Activated T-cell treated with anti-CD3 and anti-CD28 coated beads, Interleukin-2, amount 50 U/mL, for 48 hours (primary cell): ENCODE results near the gene CEACAM16.
"Not testable (repeated sequence)": the region's sequence is repeated elsewhere in the genome, so short reads cannot be mapped to it uniquely, and the experiment has no call there.

ENCODE experiments used
- DNase-seq, 2 experiments: peaks; one replicate each; pipeline ENCODE4 v3.0.0-alpha.2; 2020

CEACAM16 gene, protein sequence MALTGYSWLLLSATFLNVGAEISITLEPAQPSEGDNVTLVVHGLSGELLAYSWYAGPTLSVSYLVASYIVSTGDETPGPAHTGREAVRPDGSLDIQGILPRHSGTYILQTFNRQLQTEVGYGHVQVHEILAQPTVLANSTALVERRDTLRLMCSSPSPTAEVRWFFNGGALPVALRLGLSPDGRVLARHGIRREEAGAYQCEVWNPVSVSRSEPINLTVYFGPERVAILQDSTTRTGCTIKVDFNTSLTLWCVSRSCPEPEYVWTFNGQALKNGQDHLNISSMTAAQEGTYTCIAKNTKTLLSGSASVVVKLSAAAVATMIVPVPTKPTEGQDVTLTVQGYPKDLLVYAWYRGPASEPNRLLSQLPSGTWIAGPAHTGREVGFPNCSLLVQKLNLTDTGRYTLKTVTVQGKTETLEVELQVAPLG

DNA sequence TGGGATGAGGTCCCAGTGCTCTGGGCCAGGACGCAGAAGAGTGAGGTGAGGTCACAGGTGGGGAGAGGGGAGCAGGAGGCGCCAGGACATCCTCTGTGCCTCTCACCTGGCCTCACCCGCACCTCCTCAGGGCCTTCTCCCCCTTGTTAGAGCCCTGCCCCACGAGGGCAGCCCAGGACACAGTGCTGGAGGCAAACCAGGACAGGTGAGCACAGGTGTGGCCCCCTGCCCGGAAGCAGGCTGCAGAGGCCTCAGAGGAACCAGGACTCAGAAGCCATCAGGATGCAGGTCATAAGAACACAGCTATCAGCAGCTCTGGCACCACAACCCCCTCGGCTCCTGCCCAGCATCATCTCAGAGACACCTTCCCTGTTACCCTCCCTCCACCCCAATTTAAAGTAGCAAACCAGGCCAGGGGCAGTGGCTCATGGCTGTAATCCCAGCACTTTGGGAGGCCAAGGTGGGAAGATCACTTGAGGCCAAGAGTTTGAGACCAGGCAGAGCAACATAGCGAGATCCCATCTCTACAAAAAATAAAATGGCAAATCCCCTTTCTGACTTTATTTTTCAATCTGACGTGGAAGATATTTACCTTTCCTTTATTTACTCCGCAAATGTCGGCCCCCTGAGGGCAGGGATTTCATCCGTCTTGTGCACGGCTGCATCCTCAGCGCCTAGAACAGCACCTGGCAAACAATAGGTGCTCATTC is at the start of gene CEACAM16:
Gene CEACAM16, plus strand, starts transcription at position 660 of the 710 bp plus-strand sequence. CDS start 2,306 bp downstream, outside the sequence.
- DNase-seq: no peak

DNA sequence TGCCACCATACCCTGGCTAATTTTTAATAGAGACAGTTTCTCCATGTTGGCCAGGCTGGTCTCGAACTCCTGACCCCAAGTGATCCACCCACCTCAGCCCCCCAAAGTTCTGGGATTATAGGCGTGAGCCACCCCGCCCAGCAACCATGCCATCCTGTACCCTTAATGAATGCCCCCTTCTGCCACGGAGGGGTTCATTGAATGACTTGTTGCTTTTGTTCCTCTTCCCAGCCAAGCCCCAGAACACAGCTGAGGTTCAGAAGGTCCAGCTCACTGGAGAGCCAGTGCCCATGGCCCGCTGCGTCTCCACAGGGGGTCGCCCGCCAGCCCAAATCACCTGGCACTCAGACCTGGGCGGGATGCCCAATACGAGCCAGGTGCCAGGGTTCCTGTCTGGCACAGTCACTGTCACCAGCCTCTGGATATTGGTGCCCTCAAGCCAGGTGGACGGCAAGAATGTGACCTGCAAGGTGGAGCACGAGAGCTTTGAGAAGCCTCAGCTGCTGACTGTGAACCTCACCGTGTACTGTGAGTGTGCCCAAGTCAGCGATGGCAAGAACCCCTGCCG is 49.3 kb upstream of the CEACAM16 start:
- no peak for DNase-seq

DNA sequence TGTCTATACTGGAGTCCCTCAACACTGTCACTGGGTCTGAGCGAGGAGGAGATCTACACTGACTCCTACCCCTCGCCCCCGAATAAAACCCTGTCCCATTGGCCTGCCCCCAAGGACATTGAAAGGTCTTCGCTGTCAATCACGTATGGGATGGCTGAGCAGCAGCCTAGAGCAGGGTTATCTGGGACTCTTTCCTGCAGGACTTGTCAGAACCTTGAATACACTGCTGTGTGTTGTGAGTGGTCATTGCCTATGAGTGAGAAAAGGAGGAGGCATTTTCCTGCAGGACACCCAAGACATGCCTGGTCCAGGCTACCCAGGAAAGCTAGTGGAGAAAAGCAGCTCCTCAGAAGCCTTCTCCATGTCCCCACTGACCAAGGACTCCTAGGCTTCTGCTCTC is 45.6 kb upstream of the CEACAM16 start:
- DNase-seq: no peak

DNA sequence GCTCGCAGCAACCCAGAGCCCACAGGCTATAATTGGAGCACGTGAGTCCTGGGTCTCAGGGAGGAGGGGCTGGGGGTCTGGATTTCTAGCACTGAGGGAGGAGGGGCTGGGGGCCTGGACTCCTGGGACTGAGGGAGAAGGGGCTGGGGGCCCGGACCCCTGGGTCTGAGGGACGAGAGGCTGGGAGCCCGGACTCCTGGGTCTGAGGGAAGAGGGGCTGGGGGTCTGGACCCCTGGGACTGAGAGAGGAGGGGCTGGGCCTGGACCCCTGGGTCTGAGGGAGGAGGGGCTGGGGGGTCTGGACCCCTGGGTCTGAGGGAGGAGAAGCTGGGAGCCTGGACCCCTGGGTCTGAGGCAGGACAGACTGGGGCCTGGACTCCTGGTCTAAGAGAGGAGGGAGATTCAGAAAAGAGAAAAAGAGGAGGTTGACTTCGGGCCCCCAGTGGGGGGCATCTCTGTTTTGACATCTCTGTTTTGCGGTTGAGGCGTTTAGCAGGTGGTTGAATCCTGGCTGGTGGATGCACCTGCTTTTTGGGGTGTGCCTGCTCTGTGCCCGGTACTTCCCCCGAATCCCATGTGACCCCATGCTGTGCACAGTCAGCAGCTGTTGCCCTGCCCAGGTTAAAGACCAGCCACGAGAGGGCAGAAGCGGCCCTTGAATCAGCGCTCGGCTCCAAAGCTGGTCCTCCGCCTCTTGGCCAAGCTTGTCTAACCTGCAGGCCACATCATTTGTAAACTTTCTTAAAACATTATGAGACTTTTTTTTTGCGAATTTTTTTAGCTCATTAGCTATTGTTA is 44.8 kb upstream of the CEACAM16 start:
- peak; percentile 75 to 81 for DNase-seq

GRCh38 chr19:44657211-44657921 is 41.6 kb upstream of the CEACAM16 start:
- peak; percentile 83 for DNase-seq

- DNase-seq: no peak
Observed at GRCh38 chr19:44658069-44658733, 40.8 kb upstream of the CEACAM16 start.

- DNase-seq: no peak
Observed at GRCh38 chr19:44660081-44660480, 38.9 kb upstream of the CEACAM16 start.

GRCh38 chr19:44661205-44661604 is 37.7 kb upstream of the CEACAM16 start:
- no peak for DNase-seq

DNA sequence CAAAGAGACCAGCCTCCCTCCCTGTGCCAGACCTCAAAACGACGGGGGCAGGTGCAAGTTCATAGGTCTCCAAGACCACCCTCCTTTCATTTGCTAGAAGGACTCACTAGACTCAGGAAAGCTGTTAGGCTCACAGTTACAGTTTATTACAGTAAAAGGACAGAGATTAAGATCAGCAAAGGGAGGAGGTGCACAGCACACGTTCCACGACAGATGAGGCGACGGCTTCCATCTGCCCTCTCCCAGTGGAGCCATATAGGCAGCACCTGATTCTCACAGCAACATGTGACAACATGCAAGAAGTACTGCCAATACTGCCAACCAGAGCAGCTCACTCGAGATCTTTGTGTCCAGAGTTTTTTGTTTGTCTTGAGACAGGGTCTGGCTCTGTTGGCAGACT is 37.0 kb upstream of the CEACAM16 start:
- DNase-seq: no peak

GRCh38 chr19:44662691-44663385 is 36.1 kb upstream of the CEACAM16 start:
- no peak for DNase-seq

DNA sequence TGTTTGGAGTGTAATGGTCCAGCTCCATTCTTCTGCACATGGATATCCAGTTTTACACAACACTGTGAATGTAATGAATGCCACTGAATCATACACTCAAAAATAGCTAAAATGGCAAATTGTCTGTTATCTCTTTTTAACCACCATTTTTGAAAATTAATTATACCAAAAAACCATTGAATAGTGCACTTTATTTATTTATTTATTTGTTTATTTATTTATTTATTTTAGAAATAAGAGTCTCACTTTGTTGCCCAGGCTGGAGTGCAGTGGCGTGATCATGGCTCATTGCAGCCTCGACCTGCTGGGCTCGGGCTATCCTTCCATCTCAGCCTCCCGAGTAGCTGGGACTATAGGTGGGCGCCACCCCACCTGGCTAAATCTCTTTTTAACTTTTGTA is 35.0 kb upstream of the CEACAM16 start:
- DNase-seq: no peak

- no peak for DNase-seq
Observed at GRCh38 chr19:44664976-44665375, 34.0 kb upstream of the CEACAM16 start.

DNA sequence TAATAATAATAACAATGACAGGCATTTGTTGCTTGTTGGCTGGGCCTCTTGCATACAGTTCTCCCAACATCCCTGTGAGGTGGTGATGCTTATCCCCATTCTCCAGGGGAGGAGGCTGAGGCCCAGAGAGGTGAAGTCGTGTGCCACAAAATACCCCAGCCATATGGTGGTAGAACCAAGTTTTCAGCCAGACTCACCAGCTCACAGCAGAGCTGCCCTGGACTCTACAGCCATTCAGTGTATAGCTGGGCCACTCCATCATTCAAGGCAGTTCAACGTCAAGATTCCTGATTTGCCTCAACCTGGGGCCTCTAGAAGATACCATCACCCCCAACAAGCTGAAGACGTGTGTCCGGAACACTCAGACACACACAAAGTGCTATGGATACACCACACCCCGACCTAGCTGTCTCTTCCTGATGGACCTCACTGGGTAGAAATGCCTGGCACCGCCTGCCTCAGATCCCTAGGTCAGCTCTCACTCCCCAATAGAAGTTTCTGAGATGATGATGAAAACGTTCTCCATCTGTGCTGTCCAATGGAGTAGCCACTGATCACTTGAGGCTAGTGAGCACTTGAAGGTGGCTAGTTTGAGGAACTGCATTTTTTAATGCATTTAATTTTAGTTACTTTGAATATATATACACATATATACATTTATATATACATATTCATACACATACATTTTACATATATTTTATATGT is 31.9 kb upstream of the CEACAM16 start:
- no peak for DNase-seq

DNA sequence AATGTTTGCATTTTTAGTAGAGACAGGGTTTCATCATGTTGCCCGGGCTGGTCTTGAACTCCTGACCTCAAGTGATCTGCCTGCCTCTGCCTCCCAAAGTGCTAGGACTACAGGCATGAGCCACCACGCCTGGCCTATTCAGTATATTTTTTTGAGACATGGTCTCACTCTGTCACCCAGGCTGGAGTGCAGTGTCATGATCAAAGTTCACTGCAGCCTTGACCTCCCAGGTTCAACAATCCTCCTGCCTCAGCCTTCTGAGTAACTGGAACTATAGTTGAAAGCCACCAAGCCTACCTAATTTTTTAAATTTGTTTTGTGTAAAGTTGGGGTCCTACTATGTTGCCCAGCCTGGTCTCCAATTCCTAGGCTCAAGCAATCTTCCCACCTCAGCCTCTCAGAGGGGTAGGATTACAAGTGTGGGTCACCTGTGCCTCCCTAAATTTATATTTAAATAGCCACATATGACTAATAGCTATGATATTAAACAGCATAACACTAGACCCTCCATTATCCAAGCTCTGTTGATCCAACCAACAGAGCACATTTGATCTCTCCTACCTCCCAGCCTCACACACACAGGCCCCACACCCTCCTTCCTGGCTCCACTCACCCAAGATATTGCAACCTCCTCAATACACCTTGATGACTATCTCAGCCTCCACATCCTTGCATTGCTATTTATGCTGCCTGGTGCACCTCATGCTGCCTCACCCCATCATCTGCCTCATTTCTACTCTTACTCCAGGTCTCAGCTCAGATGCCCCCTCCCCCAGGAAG is 29.8 kb upstream of the CEACAM16 start:
- DNase-seq: peak in 1 of 2 experiments; percentile 22

- not testable (repeated sequence) for DNase-seq
Observed at GRCh38 chr19:44670027-44670426, 28.9 kb upstream of the CEACAM16 start.

GRCh38 chr19:44671400-44671799 is 27.6 kb upstream of the CEACAM16 start, which contains the start of gene CEACAM19:
Gene CEACAM19 (plus strand): TSS chr19:44671482. CDS start chr19:44671932, 450 bp downstream.
- DNase-seq: no peak

- no peak for DNase-seq
Observed at GRCh38 chr19:44672226-44672625, 26.7 kb upstream of the CEACAM16 start.

DNA sequence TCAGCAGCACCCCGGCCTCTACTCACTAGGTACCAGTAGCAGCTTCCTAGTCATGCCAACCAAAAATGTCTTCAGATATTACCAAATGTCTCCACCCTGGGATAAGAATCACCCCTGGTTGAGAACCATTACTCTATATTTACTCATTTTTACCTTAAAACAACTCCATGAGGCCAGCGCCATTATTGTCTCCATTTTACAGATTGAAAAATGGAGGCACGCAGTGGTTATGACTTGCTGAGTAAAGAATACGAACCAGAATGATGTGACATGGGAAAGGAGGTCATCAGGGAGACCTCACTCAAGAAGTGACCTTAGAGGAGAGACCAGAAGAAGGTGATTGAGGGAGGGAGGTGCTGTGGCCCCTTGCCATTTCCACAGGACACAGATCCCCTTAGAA is 25.4 kb upstream of the CEACAM16 start:
- DNase-seq: no peak

DNA sequence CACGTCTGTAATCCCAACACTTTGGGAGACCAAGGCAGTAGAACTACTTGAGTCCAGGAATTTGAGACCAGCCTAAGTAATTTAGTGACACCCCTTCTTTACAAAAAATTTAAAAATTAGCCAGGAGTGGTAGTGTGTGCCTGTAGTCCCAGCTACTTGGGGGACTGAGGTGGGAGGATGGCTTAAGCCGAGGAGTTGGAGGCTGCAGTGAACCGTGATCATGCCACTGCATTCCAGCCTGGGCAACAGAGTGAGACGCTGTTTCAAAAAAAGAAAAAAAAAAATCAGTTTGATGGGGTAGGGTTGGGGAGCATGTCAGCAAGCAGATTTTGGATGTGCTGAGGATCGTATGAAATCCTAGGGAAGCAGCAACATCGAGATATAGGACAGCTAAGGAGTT is 23.4 kb upstream of the CEACAM16 start:
- DNase-seq: no peak
